GM12878 (cell line): ENCODE data around the gene IQGAP2.

Source experiments
- BHLHE40 ChIP-seq, 2 experiments: fragments of 450-650 bp in 1 of 2; IDR thresholded peaks; 2 replicates each; pipeline ENCODE4 v1.6.1; 2011 to 2017; ENCODE audit warnings: low read depth in 2 of 2, borderline replicate concordance in 1 of 2, improper control_type of control experiment in 1 of 2, low read length in 1 of 2, mild to moderate bottlenecking in 1 of 2
- CTCF ChIP-seq, 3 experiments: IDR thresholded peaks in 2 of 3; conservative IDR thresholded peaks in 1 of 3; 2 replicates each; pipeline ENCODE4 v1.5.1; 2011; ENCODE audit warnings: low read depth in 3 of 3, low read length in 3 of 3, mild to moderate bottlenecking in 3 of 3, control low read depth in 2 of 3, moderate library complexity in 2 of 3, inconsistent platforms in 1 of 3, mixed read lengths in 1 of 3; ENCODE audit not compliant: control insufficient read depth in 2 of 3, insufficient read depth in 1 of 3; ENCODE audit errors: extremely low read depth in 1 of 3
- ETV6 ChIP-seq, 2 experiments: fragments of 450-650 bp in 1 of 2; IDR thresholded peaks in 1 of 2; conservative IDR thresholded peaks in 1 of 2; 2 replicates each; pipeline ENCODE4 v1.6.1; 2014; ENCODE audit warnings: antibody characterized with exemption in 1 of 2, borderline replicate concordance in 1 of 2, low read depth in 1 of 2, mild to moderate bottlenecking in 1 of 2, moderate library complexity in 1 of 2
- FOXM1 ChIP-seq: IDR thresholded peaks from 2 replicates; pipeline ENCODE4 v1.6.1; 2012; ENCODE audit warnings: low read depth, mild to moderate bottlenecking, inconsistent platforms, low read length, moderate library complexity
- KDM1A ChIP-seq: fragments of 200-600 bp; sonication (generic); IDR thresholded peaks from 2 replicates; pipeline ENCODE4 v1.6.1; 2016; ENCODE audit warnings: borderline replicate concordance
- RAD21 ChIP-seq: IDR thresholded peaks from 2 replicates; pipeline ENCODE4 v1.6.1; 2011; ENCODE audit warnings: mild to moderate bottlenecking, low read depth, low read length, moderate library complexity; ENCODE audit not compliant: insufficient read depth
- SREBF2 ChIP-seq: IDR thresholded peaks from 2 replicates; pipeline ENCODE4 v1.6.1; 2012; ENCODE audit warnings: mild to moderate bottlenecking, low read length

DNA sequence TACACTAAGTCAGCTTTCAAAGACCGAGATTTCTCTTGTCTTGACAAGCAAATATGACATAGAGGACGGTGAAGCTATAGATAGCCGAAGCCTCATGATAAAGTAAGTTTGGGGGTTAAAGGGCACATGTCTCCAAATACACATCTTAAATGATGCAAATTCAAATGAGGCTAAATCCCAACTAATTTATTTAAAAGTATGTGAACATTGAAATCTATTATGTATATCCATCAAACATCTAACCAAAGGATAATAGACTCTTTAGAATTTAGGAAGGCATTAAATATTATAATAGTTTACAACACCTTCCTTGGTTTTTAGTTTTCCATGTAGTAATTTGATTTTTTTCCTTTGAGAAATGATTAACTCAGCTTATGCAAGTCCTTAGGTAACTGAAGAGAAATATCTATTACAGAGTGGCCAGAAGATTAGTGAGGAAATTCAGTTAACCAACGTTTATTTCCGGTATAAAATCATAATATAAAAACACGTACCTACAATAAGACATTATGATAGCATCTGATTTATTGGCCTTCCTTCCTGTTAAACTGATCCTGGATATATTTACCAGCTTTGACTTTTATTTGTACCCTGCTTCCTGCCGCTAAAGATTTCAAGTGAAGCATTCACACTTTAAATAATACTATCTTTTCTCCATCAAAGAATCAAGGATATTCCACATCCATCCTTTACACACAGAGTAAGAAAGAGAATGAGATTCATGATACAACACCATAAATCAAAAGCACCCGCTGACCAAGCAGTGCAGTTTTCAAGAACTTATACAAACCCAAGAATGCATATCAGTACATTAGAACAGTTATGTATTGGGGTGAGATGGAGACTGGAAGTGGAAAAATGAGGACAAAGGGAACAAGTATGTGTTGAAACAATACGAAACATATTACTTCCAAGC lies 281.0 kb downstream of the IQGAP2 start:
- TF ChIP-seq ETV6 (conservative IDR thresholded peaks at IDR 0.05 in 1 of 2, IDR thresholded peaks at IDR 0.05 in 1 of 2; ENCODE audit: borderline replicate concordance in 1 of 2, low read depth in 1 of 2) (no peak), BHLHE40 (IDR thresholded peaks at IDR 0.05; ENCODE audit: borderline replicate concordance in 1 of 2, low read depth in 2 of 2, low read length in 1 of 2) (no peak), KDM1A (no peak), FOXM1 (no peak), CTCF (IDR thresholded peaks at IDR 0.05 in 2 of 3, conservative IDR thresholded peaks at IDR 0.05 in 1 of 3; ENCODE audit: control insufficient read depth in 2 of 3, extremely low read depth in 1 of 3, insufficient read depth in 1 of 3, low read depth in 3 of 3, low read length in 3 of 3) (no peak), SREBF2 (no peak), RAD21 (no peak)
